NT2/D1 (cell line): ENCODE data around the gene FXYD1.

Source experiments
- DNase-seq: peaks from one replicate; pipeline ENCODE4 v3.0.0-alpha.2; 2011; ENCODE audit warnings: low read depth, low spot score
- H3K27me3 ChIP-seq: 2 replicates; pipeline ENCODE4 v1.6.0; 2011; ENCODE audit warnings: mild to moderate bottlenecking; ENCODE audit not compliant: insufficient read length, insufficient read depth
- H3K36me3 ChIP-seq: 2 replicates; pipeline ENCODE4 v1.6.1; 2011; ENCODE audit warnings: mild to moderate bottlenecking, low read length, mixed read lengths; ENCODE audit not compliant: insufficient read depth, insufficient read length
- H3K4me1 ChIP-seq: 2 replicates; pipeline ENCODE4 v1.5.1; 2011; ENCODE audit not compliant: insufficient read depth, insufficient read length
- H3K4me3 ChIP-seq: 2 replicates; pipeline ENCODE4 v1.5.1; 2011; ENCODE audit warnings: low read depth; ENCODE audit not compliant: insufficient read length
- H3K9ac ChIP-seq: 2 replicates; pipeline ENCODE4 v1.6.0; 2011; ENCODE audit warnings: low read depth; ENCODE audit not compliant: insufficient read length
- H3K9me3 ChIP-seq: 2 replicates; pipeline ENCODE4 v1.5.1; 2011; ENCODE audit warnings: mild to moderate bottlenecking, low read length; ENCODE audit not compliant: insufficient read depth
- SUZ12 ChIP-seq: IDR thresholded peaks from 2 replicates; pipeline ENCODE4 v1.6.1; 2011; ENCODE audit not compliant: insufficient read length, insufficient read depth; ENCODE audit errors: extremely low read depth
- YY1 ChIP-seq: IDR thresholded peaks from 2 replicates; pipeline ENCODE4 v1.6.1; 2011; ENCODE audit not compliant: insufficient read length, insufficient read depth
- ZNF274 ChIP-seq: IDR thresholded peaks from 2 replicates; pipeline ENCODE4 v1.6.1; 2011; ENCODE audit warnings: mild to moderate bottlenecking, low read depth, low read length

Gene FXYD1

GRCh38 chr19:35165200-35166058 is 26.8 kb downstream of the FXYD1 start:
- Histone ChIP-seq H3K4me3 (no peak overlapping the region), H3K27me3 (no peaks in the 10 kb centered on the region), H3K4me1 (no peaks in the 10 kb centered on the region), H3K9me3 (peaks cover 55% of the 10 kb centered on the region), H3K36me3 (peaks cover 88% of the 10 kb centered on the region), H3K9ac (no peak overlapping the region)
- no peak for TF ChIP-seq SUZ12
- TF ChIP-seq ZNF274 = no peak
- no peak for TF ChIP-seq YY1
- no peak for DNase-seq

- no peaks in the 10 kb centered on the region for H3K27me3 ChIP-seq
- peaks cover 48% of the 10 kb centered on the region for H3K9me3 ChIP-seq
- peaks cover 87% of the 10 kb centered on the region for H3K36me3 ChIP-seq
- DNase-seq = no peak
- no peak overlapping the region for H3K9ac ChIP-seq
- H3K4me1 ChIP-seq = no peaks in the 10 kb centered on the region
- TF ChIP-seq YY1 = no peak
- no peak for TF ChIP-seq SUZ12
- TF ChIP-seq ZNF274 = no peak
- no peak overlapping the region for H3K4me3 ChIP-seq
Measured at GRCh38 chr19:35166100-35167063, 27.8 kb downstream of the FXYD1 start.

DNA sequence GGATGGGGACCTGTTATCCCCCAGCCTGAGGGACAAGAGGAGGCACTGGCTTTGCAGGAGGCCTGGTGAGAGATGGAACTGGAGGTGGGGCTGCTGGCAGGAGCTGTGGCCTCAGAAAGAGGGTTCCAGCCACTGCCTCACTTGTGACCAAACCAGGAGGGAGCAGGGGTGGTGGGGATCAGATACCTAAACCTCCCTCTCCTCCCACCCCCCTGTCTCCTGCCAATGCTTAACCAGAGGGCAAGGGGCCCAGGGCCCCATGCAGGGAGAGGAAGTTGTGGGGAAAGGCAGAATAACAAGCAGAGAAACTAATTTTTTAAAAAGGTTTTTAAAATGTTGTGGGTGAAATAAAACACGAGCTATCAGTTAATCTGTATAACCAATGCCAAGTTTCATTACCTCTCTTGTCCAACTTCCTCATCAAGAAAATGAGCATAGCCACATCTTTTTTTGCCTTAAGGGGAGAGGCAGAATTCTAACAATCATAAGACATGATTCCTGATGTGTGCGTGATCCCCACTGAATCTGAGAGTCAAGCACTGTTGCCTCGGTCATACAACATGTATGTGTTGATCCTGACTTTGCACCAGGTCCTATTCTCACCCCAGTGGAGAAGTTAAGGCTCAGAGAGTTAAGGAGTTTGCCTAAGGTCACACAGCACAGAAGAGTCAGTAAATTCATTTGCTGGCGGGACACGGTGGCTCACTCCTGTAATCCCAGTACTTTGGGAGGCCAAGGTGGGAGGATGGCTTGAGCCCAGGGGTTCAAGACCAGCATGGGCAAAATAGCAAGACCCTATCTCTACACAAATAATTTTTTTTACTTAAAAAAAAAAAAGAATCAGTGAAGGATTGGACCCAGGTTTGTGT is 28.9 kb downstream of the FXYD1 start:
- no peaks in the 10 kb centered on the region for H3K4me1 ChIP-seq
- H3K4me3 ChIP-seq = no peak overlapping the region
- TF ChIP-seq YY1 (no peak), SUZ12 (no peak), ZNF274 (no peak)
- H3K27me3 ChIP-seq = no peaks in the 10 kb centered on the region
- H3K9me3 ChIP-seq = peaks cover 40% of the 10 kb centered on the region
- no peak overlapping the region for H3K9ac ChIP-seq
- peaks cover 81% of the 10 kb centered on the region for H3K36me3 ChIP-seq
- DNase-seq = no peak

DNA sequence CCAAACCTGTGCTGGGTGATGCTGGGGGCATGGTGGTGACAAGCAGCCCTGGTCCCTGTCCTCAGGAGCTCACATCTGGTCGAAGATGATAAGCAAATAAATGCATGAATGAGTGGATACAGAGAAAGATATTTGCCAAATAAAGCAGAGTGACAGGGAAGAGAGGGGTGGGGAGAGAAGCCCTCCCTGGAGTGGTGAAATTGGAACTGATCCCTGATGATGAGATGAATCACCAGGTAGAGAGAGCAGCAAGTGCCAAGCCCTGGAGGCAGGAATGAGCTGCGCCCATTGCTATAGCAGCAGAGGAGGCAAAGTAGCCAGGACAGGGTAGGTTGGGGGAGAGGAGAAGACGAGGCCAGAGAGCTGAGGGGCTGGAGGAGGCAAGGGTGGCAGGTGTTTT is 29.6 kb downstream of the FXYD1 start:
- H3K4me3 ChIP-seq = no peak overlapping the region
- TF ChIP-seq SUZ12 (no peak), YY1 (no peak), ZNF274 (no peak)
- H3K4me1 ChIP-seq = no peaks in the 10 kb centered on the region
- H3K9me3 ChIP-seq = peaks cover 36% of the 10 kb centered on the region
- H3K36me3 ChIP-seq = peaks cover 78% of the 10 kb centered on the region
- DNase-seq = no peak
- H3K27me3 ChIP-seq = no peaks in the 10 kb centered on the region
- no peak overlapping the region for H3K9ac ChIP-seq

DNA sequence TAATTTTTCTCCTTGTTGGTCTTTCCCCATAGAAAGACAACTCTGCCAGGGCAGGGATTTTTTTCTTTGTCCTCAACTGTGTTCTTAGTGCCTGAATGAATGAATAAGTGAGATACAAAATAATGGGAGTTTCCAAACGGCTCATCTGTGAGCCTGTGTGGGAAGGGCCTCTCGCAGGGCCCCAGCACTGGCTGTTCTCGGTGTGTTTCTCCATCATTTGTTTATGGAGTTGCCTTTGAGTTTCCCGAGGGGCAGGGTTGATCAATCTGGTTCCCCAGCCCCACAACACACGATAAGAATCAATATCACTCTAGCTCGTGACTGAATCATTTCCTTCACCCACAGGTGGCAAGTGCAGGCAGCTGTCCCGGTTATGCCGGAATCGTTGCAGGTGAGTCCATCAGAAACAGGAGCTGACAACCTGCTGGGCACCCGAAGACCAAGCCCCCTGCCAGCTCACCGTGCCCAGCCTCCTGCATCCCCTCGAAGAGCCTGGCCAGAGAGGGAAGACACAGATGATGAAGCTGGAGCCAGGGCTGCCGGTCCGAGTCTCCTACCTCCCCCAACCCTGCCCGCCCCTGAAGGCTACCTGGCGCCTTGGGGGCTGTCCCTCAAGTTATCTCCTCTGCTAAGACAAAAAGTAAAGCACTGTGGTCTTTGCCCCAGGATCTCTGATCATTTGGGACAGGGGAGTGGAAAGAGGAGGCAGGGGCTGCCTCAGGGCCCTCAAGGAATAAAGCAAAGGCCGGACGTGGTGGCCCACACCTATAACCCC is 30.8 kb downstream of the FXYD1 start:
- Histone ChIP-seq H3K4me3 (no peak overlapping the region), H3K9me3 (peaks cover 25% of the 10 kb centered on the region), H3K27me3 (no peaks in the 10 kb centered on the region), H3K4me1 (no peaks in the 10 kb centered on the region), H3K9ac (no peak overlapping the region), H3K36me3 (peaks cover 69% of the 10 kb centered on the region)
- no peak for DNase-seq
- TF ChIP-seq SUZ12 (no peak), YY1 (no peak)
